HT1080 (cell line): ENCODE data around the gene AXDND1. TPM values are rescaled to one million over a fixed set of nuclear protein-coding genes. Genes with fewer than 3 reads are reported as not detected.
"Not testable (repeated sequence)": the region's sequence is repeated elsewhere in the genome, so short reads cannot be mapped to it uniquely, and the experiment has no call there.

ENCODE experiments used
- DNase-seq: peaks from one replicate; pipeline ENCODE4 v3.0.0-alpha.2; 2015; ENCODE audit warnings: low read depth
- total RNA-seq: library from RNA; depleted of rRNA; stranded (reverse); fragments of >200 nt; shearing (Covaris generic); gene quantifications from 2 replicates; pipeline ENCODE4 v1.2.3, GENCODE V29; 2014

Gene AXDND1
- total RNA-seq, 1 experiment from 2014 or later, result 0.35 TPM

DNA sequence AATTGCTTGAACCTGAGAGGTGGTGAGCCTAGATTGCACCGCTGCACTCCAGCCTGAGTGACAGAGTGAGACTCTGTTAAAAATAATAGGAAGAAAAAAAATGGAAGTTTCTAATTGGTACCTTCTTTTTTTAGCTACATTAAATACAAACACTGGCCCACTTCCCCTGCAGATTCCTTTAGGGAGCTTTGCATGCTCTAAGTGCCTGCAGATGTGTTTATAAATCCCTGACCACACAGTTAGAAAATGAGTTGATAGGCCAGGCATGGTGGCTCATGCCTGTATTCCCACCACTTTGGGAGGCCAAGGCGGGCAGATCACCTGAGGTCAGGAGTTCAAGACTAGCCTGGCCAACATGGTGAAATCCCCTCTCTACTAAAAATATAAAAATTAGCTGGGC lies 4.1 kb upstream of the AXDND1 start:
- not testable (repeated sequence) for DNase-seq

DNA sequence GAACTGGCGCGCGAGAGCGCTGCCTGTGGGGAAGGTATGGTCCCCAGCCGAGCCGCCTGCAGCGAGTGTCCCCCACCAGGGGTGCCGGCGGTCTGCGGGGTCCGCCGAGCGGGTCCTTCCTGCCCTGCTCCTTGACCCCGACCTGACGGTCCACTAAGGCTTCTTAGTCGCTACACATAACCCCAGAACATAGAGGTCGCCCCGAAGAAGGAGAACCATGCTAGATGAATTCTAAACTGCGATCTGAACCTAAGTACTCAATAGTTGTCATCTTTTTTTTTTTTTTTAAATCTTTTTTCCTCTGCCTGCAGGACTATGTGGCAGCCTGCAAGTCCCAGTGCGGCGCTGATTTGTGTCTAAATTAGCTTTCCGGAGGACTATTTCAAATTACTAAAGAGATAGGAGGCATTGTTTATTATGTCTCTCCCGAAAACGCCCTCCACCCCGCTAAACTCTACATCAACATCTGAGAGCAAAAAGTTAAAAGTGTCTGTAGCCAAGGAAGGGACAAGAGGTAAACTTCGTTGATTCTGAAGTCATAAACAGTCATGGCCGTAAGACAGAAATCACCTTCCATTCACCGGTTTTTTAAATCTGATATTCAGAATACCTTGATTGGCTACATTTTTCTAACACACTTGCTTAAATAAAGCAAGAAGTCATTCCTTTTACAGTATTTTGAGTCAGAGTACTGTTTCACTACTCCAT lies 476 bp downstream of the AXDND1 start:
- no peak for DNase-seq

GRCh38 chr1:179369751-179370341 lies 4.1 kb downstream of the AXDND1 start:
- peak; percentile 62 for DNase-seq

DNA sequence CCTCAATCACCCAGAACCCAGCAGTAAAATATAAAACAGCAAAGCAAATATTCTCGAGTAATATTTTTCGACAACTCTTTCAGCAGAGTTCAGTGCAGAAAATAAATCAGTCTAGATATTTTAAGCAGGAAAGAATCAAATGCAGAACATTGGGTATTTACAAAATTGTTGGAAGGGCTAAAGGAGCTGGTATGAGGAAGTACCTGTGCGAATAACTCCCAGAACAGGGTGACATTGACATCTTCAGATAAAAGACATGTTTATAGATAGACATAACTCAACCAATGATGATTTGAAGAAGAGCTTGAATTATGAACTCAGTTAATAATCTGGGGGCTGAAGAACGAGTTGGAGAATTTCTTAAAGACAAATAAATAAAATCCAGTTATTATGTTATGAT lies 6.4 kb downstream of the AXDND1 start:
- no peak for DNase-seq

GRCh38 chr1:179376223-179376622 lies 10.5 kb downstream of the AXDND1 start:
- peak; percentile 18 for DNase-seq

- DNase-seq, result no peak
Measured at GRCh38 chr1:179380299-179380698, 14.5 kb downstream of the AXDND1 start.

DNA sequence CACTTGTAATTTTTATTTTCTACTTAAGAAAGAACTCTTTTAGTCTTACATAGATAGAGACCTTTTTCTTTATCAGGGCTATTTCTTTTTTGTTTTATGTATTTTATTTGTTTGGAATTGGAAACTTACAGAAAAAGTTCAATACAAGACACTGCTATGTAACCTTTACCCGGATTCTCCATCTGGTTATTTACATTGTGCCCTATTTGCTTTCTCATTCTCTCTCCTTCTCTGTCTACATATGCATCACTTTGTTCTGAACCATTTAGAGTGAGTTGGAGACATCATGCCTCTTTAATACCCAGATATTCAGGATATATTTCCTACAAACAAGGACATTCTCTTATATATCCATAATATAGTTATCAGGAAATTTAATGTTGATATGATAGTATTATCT lies 18.3 kb downstream of the AXDND1 start:
- DNase-seq, result no peak

GRCh38 chr1:179385510-179385909 lies 19.7 kb downstream of the AXDND1 start:
- no peak for DNase-seq

DNA sequence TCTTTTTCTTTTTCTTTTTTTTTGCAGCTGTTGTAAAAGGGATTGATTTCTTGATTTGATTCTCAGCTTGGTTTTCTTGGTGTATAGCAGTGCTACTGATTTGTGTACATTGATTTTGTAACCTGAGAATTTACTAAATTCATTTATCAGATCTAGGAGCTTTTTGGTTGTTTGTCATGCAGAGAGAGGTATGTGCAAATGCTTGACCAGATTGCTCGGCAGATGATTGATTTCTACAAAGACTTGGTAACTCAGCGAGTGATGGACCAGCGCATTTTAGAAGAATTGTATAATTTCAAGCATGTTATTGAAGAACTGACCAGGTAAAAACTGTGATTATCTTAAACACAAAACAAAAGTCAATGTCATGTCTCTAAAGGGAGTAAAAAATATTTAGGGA lies 27.9 kb downstream of the AXDND1 start:
- no peak for DNase-seq

GRCh38 chr1:179399399-179399798 lies 33.6 kb downstream of the AXDND1 start:
- not testable (repeated sequence) for DNase-seq

GRCh38 chr1:179417760-179418159 lies 52.0 kb downstream of the AXDND1 start:
- DNase-seq, result not testable (repeated sequence)

DNA sequence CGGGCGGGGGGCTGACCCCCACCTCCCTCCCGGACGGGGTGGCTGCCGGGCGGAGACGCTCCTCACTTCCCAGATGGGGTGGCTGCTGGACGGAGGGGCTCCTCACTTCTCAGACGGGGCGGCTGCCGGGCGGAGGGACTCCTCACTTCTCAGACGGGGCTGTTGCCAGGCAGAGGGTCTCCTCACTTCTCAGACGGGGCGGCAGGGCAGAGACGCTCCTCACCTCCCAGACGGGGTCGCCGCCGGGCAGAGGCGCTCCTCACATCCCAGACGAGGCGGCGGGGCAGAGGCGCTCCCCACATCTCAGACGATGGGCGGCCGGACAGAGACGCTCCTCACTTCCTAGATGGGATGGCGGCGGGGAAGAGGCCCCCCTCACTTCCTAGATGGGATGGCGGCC lies 52.9 kb downstream of the AXDND1 start:
- not testable (repeated sequence) for DNase-seq

DNA sequence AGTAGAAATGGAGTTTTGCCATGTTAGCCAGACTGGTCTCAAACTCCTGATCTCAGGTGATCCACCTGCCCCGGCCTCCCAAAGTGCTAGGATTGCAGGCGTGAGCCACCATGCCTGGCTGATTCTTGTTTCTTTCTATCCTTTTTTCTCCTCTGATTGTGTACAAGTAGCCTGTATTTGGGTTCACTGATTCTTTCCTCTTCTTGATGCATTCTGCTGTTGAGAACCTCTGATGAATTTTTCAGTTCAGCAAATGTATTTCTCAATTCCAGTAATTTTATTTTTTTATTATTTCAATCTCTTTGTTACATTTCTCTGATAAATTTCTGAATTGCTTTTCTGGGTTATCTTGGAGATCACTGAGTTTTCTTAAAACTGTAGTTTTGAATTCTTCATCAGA lies 58.8 kb downstream of the AXDND1 start:
- DNase-seq, result no peak

- DNase-seq, result no peak
Measured at GRCh38 chr1:179425186-179425585, 59.4 kb downstream of the AXDND1 start.

GRCh38 chr1:179437171-179437570 lies 71.4 kb downstream of the AXDND1 start:
- DNase-seq, result no peak

GRCh38 chr1:179439646-179440045 lies 73.9 kb downstream of the AXDND1 start:
- not testable (repeated sequence) for DNase-seq

- DNase-seq, result not testable (repeated sequence)
Measured at GRCh38 chr1:179440301-179440700, 74.5 kb downstream of the AXDND1 start.

DNA sequence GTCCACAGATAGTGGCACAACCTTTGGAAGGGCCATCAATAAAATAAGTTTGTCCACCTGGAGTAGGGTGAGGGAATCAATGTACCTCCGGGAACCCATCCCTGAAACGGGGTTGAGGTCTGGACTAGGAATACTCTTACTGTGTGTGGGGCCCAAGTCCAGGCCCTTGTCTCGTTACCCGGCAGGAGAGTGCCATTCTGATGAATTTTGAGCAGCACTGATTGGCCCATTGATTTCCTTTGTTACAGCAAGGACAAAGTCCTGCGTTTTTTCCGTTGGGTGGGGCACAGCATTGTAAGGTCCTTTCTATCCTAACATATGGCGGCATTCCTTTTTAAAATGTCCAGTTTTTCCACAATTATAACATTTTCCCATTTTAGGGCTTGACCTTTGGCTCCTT lies 75.2 kb downstream of the AXDND1 start:
- no peak for DNase-seq

GRCh38 chr1:179441501-179441900 lies 75.7 kb downstream of the AXDND1 start:
- no peak for DNase-seq

GRCh38 chr1:179442846-179443245 lies 77.1 kb downstream of the AXDND1 start:
- not testable (repeated sequence) for DNase-seq

DNA sequence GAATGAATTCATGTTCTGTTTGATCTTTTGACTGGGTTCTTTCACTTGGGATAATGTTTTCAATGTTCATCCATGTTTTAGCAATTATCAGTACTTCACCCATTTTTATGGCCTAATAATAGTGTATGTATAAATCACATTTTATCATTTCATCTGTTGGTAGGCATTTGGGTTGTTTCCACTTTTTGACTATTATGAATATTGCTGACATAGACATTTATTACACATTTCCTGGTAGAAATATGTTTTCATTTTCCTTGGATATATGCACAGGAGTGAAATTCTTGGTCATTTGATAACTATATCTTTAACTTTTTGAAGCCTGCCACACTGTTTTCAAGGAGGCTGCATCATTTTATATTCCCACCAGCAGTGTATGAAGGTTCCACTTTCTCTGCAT lies 79.8 kb downstream of the AXDND1 start:
- DNase-seq, result no peak

GRCh38 chr1:179447489-179447888 lies 81.7 kb downstream of the AXDND1 start:
- peak; percentile 7 for DNase-seq

- no peak for DNase-seq
Measured at GRCh38 chr1:179448437-179449149, 82.8 kb downstream of the AXDND1 start.
